HG02981 (cell line): Measurements from ENCODE around the gene CEP192.
"Not testable (repeated sequence)": the region's sequence is repeated elsewhere in the genome, so short reads cannot be mapped to it uniquely, and the experiment has no call there.

Experiments
- ATAC-seq: cut with Tn5 transposase; IDR thresholded peaks from one replicate; pipeline ENCODE4 v1.9.1; 2021; ENCODE audit warnings: mild to moderate bottlenecking, moderate library complexity; ENCODE audit not compliant: unreplicated experiment

CEP192 gene

DNA sequence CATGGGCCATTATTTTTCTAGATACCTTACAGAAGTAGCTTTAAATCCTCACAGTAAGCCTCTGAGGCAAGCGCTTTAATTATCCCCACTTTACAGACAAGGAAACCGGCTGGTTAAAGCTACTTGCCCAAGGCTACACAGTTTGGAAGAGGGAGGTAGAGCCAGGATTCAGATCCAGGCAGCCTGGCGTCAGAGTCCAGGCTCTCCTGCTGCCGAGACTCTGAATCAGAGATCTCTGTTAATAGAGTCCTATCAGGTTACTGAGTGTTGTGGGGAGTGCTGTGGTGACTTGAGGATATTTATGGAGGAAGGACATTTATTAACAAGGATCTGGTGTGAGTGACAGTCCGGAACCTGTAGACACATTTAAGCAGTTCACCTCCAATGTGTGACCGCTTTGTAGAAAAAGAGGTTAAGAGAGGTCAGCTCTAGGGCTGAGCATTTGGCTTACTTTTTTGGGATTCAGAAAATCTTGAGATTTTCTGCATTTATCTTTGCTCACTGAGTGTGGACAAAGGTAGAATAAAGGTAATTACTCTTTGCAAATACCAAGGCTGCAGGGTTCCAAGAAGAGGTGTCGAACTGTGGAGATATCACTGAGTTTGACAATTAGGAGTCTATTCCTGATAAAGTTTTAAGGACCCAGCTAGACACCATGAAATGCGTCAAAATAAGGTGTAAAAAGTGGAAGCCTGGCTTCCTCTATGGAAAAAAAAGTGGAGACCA is 1.6 kb upstream of the CEP192 start:
- no peak for ATAC-seq

DNA sequence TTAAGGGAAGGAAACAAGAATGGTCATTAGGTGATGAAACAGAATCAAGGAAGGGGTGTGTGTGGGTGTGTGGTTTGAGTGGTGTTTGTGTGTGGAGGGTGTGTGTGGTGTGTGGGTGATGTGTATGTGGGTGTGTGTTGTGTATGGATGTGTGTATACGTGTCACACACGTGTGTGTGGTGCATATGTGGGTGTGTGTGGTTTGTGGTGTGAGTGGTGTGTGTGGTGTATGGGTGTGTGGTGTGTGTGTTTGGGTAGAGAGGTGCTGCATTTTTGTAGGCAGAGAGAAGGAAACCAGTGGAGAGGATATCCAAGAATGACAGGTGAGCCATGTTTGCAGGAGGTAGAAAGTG is 1.1 kb upstream of the CEP192 start:
- no peak for ATAC-seq

DNA sequence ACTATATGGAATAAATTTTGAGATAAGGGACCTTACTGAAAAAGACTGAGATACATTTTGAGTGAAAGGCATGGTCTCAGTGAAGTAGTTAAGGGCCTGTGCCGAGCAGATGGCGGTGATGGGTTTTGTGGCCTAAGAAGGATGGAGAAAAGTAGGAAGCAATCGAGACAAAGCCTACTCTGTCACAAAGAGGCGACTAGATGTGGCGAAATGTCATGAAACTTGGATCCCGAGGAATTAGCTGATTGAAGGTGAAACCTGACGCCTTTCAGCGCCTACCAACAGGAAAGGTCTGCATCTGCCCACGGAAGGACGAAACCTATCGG is 558 bp upstream of the CEP192 start:
- no peak for ATAC-seq

DNA sequence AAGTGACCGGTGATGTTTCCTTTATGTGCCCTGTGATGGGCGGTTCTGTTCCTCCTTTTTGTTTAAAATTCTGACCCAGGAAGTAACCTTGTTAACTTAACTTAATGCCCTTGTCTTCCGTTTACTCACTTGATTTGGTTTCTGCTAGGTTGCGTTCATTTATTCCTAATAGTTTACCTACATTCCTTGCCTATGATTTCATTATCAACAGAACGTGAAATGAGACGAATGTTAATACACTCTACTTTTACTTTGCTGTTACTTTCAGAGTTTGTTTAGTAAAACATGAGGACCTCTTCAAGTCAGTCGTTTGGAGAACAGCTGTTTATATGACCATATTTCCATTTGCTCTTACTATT is 638 bp downstream of the CEP192 start:
- ATAC-seq: no peak

GRCh38 chr18:12993439-12993838 is 2.3 kb downstream of the CEP192 start:
- no peak for ATAC-seq

GRCh38 chr18:12995424-12995823 is 4.3 kb downstream of the CEP192 start:
- ATAC-seq: no peak

GRCh38 chr18:12995952-12996477 is 4.9 kb downstream of the CEP192 start:
- ATAC-seq: no peak

GRCh38 chr18:12996661-12997292 is 5.6 kb downstream of the CEP192 start:
- ATAC-seq: no peak

DNA sequence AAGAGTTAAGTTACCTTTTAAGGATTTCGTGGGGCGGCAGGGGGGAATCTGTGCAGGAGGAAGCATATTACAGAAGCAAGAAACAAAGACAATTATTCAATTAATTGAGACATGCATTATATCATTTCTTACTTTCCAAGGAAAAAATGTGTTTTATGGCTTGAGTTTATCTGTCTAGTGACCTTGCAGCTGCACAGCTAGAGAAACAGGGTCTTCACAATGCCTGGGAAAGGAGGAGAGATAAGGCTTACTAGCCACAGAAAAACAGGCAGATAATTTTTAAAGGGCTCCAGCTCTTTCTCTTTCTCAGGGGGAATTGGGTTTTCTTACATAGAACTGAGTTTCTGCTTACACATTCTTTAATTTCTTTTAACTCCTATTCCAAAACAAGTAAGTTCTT is 6.2 kb downstream of the CEP192 start:
- not testable (repeated sequence) for ATAC-seq

DNA sequence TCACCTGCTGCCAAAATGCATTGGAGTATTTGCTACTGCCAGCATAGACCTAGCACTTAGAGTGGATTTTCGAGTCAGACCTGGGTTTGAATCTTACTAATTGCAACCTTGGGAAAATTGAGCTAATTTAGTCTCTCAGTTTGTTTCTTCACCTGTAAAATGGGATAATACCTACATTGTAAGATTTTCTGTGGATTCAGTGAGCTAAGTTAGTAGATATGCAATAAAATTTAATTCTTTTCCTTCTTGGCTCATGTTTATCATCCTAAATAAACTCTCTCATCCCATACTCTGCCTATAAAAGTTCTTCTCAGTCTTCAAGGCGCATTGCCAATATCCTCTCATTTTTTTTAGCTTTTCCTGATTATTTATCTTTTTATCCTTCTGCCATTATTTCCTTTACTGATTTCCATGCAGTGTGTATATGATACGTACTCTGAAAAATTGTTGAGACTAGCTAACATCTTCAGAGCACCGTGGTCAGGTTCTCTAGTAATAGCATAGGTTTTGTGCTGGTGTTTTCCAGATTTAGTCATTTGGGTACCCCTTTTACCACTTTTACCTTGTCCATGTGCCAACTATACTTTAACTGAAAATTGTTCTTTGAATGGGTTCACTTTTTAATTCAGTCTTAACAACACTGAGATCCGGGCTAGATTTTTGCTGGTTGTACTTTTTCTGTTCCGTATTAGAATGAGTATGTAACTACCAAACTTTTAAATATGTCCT is 7.3 kb downstream of the CEP192 start:
- ATAC-seq: peak; percentile 43

GRCh38 chr18:13003466-13003896 is 12.3 kb downstream of the CEP192 start:
- ATAC-seq: no peak

- no peak for ATAC-seq
Measured at GRCh38 chr18:13004396-13004795, 13.2 kb downstream of the CEP192 start.

DNA sequence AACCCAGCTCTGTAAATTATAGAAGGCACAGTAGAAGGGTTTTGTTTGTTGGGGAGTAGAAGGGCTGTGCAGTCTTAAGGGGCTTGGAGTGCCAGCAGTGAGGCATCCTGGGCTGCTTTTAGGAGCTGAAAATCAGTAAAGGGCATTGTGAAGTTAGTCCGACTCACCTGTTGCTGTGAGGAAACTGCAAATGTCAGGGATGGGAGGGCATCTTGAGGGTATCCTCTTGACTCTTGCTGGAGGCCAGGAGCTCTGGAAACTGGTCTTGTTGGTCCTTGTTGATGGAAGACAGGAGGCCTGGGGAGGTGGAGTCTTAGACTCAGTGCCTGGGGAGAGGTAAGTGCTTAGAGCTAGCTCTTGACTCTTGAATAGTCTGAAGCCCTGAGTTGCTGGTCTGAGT is 14.1 kb downstream of the CEP192 start:
- ATAC-seq: no peak

DNA sequence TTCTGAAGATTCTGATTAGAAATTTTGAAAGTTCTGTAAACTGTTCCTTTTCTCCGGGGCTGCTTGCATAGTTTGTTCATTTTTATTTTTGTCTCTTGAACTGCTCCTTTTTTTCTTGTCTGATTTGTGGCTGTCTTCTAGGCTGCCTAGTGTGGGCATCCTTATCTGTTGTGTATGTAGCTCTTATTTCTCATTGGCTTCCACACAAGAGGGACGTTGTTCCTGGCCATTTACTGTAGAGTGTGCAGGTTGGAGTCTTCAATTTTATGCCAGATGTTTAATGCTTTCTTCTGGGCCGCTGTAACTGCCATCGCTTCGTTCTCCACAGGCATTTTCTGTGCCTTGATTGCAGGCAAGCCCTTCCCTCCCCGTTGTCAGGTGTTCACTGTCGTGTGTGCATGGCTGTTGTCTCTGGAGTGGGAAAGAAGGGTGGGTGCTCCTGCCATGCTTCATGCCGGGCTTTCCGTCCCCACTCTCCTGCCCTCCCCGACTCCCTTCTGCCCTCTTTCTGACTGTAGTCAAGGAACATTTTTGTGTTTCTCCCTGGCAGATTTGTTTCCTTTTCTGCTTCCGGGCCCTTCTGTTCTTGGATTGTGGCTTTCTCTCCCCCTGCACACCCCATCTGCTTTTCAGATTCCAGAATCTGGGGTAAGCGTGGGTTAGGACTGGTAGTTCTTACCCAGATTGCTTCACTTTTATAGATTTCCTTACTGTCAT is 15.5 kb downstream of the CEP192 start:
- ATAC-seq: no peak

DNA sequence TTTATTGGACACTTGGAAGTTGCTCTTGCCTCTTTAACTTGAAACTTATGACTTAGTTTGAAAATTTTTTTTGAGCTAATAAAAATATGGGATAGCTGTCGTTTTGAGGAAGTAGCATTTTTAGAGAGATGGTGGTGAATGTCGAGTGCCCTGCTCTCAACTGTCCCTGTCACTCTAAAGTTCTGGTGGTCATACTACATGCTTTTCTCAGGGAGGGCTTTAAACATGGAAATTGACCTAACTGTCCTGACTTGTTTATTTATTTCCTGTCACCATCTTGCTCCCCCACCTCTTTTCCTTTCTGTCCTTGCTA is 16.0 kb downstream of the CEP192 start:
- ATAC-seq: no peak

DNA sequence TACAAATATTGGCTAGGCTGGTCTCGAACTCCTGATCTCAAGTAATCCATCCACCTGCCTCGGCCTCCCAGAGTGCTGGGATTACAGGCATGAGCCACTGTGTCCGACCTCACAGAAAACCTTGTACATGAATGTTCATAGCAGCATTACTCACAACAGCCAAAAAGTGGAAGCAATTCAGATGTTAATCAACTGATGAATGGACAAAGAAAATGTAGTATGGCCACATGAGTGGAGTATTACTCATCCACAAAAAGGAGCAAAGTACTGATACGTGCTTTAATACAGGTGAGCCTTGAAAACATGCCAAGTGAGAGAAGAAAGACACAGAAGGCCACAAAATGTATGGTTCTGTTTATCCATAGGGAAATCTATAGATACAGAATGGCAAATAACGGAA is 20.6 kb downstream of the CEP192 start:
- no peak for ATAC-seq

GRCh38 chr18:13014232-13014631 is 23.1 kb downstream of the CEP192 start:
- no peak for ATAC-seq

DNA sequence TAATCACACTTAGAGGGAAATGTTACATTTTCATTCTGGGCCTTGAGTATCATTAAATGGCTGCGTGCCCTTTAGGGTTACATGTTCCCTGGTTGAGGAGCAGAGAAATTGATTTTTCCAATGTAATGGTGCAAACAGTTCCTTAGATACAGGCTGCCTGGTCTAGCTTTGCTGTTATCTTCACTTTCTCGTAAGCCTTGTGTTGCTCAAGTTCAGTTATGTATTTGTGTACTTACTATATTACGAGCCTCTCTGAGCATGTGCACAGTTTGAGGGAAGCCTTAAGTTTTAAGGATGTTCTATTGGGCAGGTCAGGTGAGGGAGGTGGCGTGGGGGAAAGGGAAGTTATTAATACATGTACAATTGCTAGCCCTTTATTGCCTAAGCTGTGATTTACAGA is 23.7 kb downstream of the CEP192 start:
- no peak for ATAC-seq

- ATAC-seq: no peak
Measured at GRCh38 chr18:13017247-13017875, 26.2 kb downstream of the CEP192 start.

DNA sequence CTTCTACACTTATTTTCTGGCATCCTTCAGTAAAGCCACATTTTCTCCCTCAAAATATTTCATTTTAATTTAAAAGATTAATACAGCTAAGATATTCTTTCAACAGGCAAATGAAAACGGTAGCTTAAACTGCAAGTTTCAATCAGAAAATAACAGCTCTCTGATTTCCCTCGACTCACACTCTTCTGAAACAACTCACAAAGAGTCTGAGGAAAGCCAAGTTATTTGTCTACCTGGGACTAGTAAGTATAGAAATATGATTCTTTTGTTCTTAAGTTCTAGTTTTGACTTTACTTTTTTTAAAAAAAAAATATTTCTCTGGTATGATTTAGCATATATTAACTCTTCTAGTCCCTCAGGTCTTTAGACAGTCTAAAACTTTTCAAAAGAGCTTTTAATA is 27.2 kb downstream of the CEP192 start:
- ATAC-seq: no peak

- ATAC-seq: no peak
Measured at GRCh38 chr18:13019301-13019700, 28.1 kb downstream of the CEP192 start.
